CD4-positive, CD25-positive, alpha-beta regulatory T cell (primary cell): ENCODE results near the gene B3GNT9. TPM values are rescaled to one million over a fixed set of nuclear protein-coding genes. Genes with fewer than 3 reads are reported as not detected.
A peak's percentile ranks its signal among the peaks of the same experiment; 100 is the strongest.

Experiments used
- ATAC-seq, 2 donors: fragments of 150-1000 bp; cut with Tn5 transposase; one replicate each; pipeline ENCODE4 v1.10.0; 2021; ENCODE audit warnings: low read depth in 2 of 2, moderate number of reproducible peaks in 2 of 2, moderate library complexity in 1 of 2
- DNase-seq, 3 donors: peaks; one replicate each; pipeline versions ENCODE4 v3.0.0 to v3.0.0-alpha.2; 2012 to 2022; ENCODE audit warnings: mixed read lengths in 1 of 3
- H3K27ac ChIP-seq: one replicate; pipeline ENCODE4 v1.7.0; 2013; ENCODE audit warnings: mild to moderate bottlenecking, low read length; ENCODE audit not compliant: insufficient read depth, poor library complexity, severe bottlenecking
- H3K27me3 ChIP-seq: one replicate; pipeline ENCODE4 v1.7.0; 2013; ENCODE audit warnings: low read length; ENCODE audit not compliant: control insufficient read depth, insufficient read depth
- H3K36me3 ChIP-seq: one replicate; pipeline ENCODE4 v1.7.0; 2013; ENCODE audit warnings: mild to moderate bottlenecking, low read length, moderate library complexity; ENCODE audit not compliant: control insufficient read depth, insufficient read depth
- H3K4me1 ChIP-seq: 2 replicates; pipeline ENCODE4 v1.7.0; 2013; ENCODE audit warnings: mild to moderate bottlenecking, low read length; ENCODE audit not compliant: insufficient read depth, control insufficient read depth, poor library complexity, severe bottlenecking
- H3K4me3 ChIP-seq: one replicate; pipeline ENCODE4 v1.7.0; 2013; ENCODE audit warnings: low read depth, mild to moderate bottlenecking, low read length, moderate library complexity
- H3K9me3 ChIP-seq, 2 experiments: 1 replicate in 1 of 2; 2 replicates in 1 of 2; pipeline ENCODE4 v1.7.0; 2013; ENCODE audit warnings: low read length in 2 of 2, mild to moderate bottlenecking in 1 of 2, moderate library complexity in 1 of 2; ENCODE audit not compliant: control insufficient read depth in 2 of 2
- H3K27ac Mint-ChIP-seq, 3 donors: one replicate each; pipeline ENCODE4 v1.8.0; 2020 to 2022; ENCODE audit warnings: mild to moderate bottlenecking in 3 of 3, mixed read lengths in 3 of 3, moderate library complexity in 2 of 3
- H3K27me3 Mint-ChIP-seq: one replicate; pipeline ENCODE4 v1.8.0; 2022; ENCODE audit warnings: mild to moderate bottlenecking, mixed read lengths
- H3K36me3 Mint-ChIP-seq: one replicate; pipeline ENCODE4 v1.8.0; 2020; ENCODE audit warnings: mixed read lengths
- H3K4me1 Mint-ChIP-seq, 4 donors: one replicate each; pipeline ENCODE4 v1.8.0; 2020 to 2022; ENCODE audit warnings: mixed read lengths in 4 of 4, mild to moderate bottlenecking in 1 of 4
- H3K4me3 Mint-ChIP-seq, 4 donors: one replicate each; pipeline ENCODE4 v1.8.0; 2020 to 2022; ENCODE audit warnings: mild to moderate bottlenecking in 4 of 4, mixed read lengths in 4 of 4, moderate library complexity in 3 of 4
- H3K9me3 Mint-ChIP-seq, 7 donors: one replicate each; pipeline ENCODE4 v1.8.0; 2020 to 2022; ENCODE audit warnings: mixed read lengths in 7 of 7, mild to moderate bottlenecking in 3 of 7, moderate library complexity in 2 of 7
- polyA plus RNA-seq, 4 donors: library from polyadenylated mRNA; unstranded; fragments of 300-500 nt; fragmentation: Illumina TruSeq; gene quantifications; one replicate each; pipeline ENCODE4 v1.2.3, GENCODE V29; 2021
- total RNA-seq: library from RNA; stranded (reverse); gene quantifications from one replicate; pipeline ENCODE4 v1.2.3, GENCODE V29; 2022

The B3GNT9 gene
- total and polyA plus RNA-seq, 5 donors from 2014 or later: 0.44 to 3.4 (median 1.3) TPM

GRCh38 chr16:67104061-67104460 is 46.7 kb downstream of the B3GNT9 start:
- H3K27ac ChIP-seq: no peak overlapping the region
- H3K9me3 ChIP-seq: no peaks in the 10 kb centered on the region
- H3K27me3 ChIP-seq: no peaks in the 10 kb centered on the region
- H3K4me3 Mint-ChIP-seq: peak overlapping the region in 1 of 4 donors; percentile 62
- H3K36me3 Mint-ChIP-seq: peaks cover 3% of the 10 kb centered on the region
- DNase-seq (no peak), ATAC-seq (peak in 1 of 2 donors; percentile 37)
- peaks cover 2% of the 10 kb centered on the region for H3K4me1 ChIP-seq
- peaks cover 0 to 10% (median 3%) of the 10 kb centered on the region in 4 donors for H3K4me1 Mint-ChIP-seq
- H3K4me3 ChIP-seq: no peak overlapping the region
- H3K27me3 Mint-ChIP-seq: no peaks in the 10 kb centered on the region
- peaks cover 8% of the 10 kb centered on the region for H3K36me3 ChIP-seq
- no peak overlapping the region for H3K27ac Mint-ChIP-seq
- no peaks in the 10 kb centered on the region for H3K9me3 Mint-ChIP-seq

GRCh38 chr16:67101311-67102082 is 49.3 kb downstream of the B3GNT9 start:
- DNase-seq: no peak
- peaks cover 3% of the 10 kb centered on the region for H3K36me3 Mint-ChIP-seq
- no peaks in the 10 kb centered on the region for H3K27me3 Mint-ChIP-seq
- peaks cover 0 to 10% (median 3%) of the 10 kb centered on the region in 4 donors for H3K4me1 Mint-ChIP-seq
- Histone ChIP-seq H3K27ac (no peak overlapping the region), H3K36me3 (peaks cover 10% of the 10 kb centered on the region), H3K4me3 (no peak overlapping the region), H3K27me3 (no peaks in the 10 kb centered on the region), H3K4me1 (no peaks in the 10 kb centered on the region), H3K9me3 (no peaks in the 10 kb centered on the region)
- H3K4me3 Mint-ChIP-seq: peak overlapping the region in 1 of 4 donors; percentile 38
- no peak for ATAC-seq
- H3K27ac Mint-ChIP-seq: no peak overlapping the region
- no peaks in the 10 kb centered on the region for H3K9me3 Mint-ChIP-seq

- peaks cover 10% of the 10 kb centered on the region for H3K36me3 ChIP-seq
- Mint-ChIP-seq H3K4me1 (peaks cover 0 to 5% (median 2%) of the 10 kb centered on the region in 4 donors), H3K9me3 (no peaks in the 10 kb centered on the region), H3K36me3 (peaks cover 3% of the 10 kb centered on the region), H3K27ac (no peak overlapping the region), H3K4me3 (no peak overlapping the region), H3K27me3 (no peaks in the 10 kb centered on the region)
- H3K4me3 ChIP-seq: no peak overlapping the region
- no peak overlapping the region for H3K27ac ChIP-seq
- no peaks in the 10 kb centered on the region for H3K9me3 ChIP-seq
- H3K27me3 ChIP-seq: no peaks in the 10 kb centered on the region
- no peaks in the 10 kb centered on the region for H3K4me1 ChIP-seq
- no peak for ATAC-seq
- DNase-seq: peak in 2 of 3 donors; percentile 22 to 35
These were observed 50.1 kb downstream of the B3GNT9 start for GRCh38 chr16:67100569-67101310.

DNA sequence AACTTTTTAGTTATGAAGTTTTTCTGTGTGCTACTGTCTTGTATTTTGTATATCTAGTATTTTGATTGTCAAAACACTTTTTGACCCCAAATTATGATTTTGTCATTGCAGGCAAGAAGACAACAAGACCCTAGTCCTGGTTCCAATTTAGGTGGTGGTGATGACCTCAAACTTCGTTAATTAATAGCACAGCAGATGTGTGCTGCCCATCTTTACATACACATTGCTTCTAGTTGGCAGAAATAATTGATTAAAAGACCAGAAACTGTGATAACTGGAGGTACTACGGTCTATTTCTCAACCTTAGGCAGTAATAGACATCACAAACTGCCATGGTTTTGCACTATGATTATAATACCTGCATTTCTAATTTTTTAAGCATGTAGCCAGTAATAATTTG is 52.2 kb downstream of the B3GNT9 start:
- no peaks in the 10 kb centered on the region for H3K27me3 ChIP-seq
- H3K36me3 Mint-ChIP-seq: peaks cover 3% of the 10 kb centered on the region
- H3K4me3 Mint-ChIP-seq: no peak overlapping the region
- no peak overlapping the region for H3K27ac ChIP-seq
- H3K4me3 ChIP-seq: no peak overlapping the region
- H3K9me3 Mint-ChIP-seq: no peaks in the 10 kb centered on the region
- no peaks in the 10 kb centered on the region for H3K27me3 Mint-ChIP-seq
- peaks cover 0 to 13% (median 3%) of the 10 kb centered on the region in 4 donors for H3K4me1 Mint-ChIP-seq
- no peaks in the 10 kb centered on the region for H3K4me1 ChIP-seq
- H3K27ac Mint-ChIP-seq: no peak overlapping the region
- H3K36me3 ChIP-seq: peaks cover 10% of the 10 kb centered on the region
- H3K9me3 ChIP-seq: no peaks in the 10 kb centered on the region
- ATAC-seq (no peak), DNase-seq (no peak)

Other genes starting within 250 kb of the B3GNT9 start
- not detected for gene CDH16, start 232.1 kb downstream of the B3GNT9 start, total RNA-seq
- not detected for gene CDH16, start 232.1 kb downstream of the B3GNT9 start, polyA plus RNA-seq
- 0.35 TPM for gene RRAD, start 225.5 kb downstream of the B3GNT9 start, total RNA-seq
- not detected for gene RRAD, start 225.5 kb downstream of the B3GNT9 start, polyA plus RNA-seq
- 64.6 TPM for gene CIAO2B, start 216.6 kb downstream of the B3GNT9 start, total RNA-seq
- gene CIAO2B, start 216.6 kb downstream of the B3GNT9 start, polyA plus RNA-seq: 100 to 1,000 TPM; 126 to 161 (median 147) TPM
- 35.4 TPM for gene CES2, start 215.5 kb downstream of the B3GNT9 start, total RNA-seq
- gene CES2, start 215.5 kb downstream of the B3GNT9 start, polyA plus RNA-seq: 10 to 100 TPM; 19.3 to 22.5 (median 19.7) TPM
- 0.74 TPM for gene CES3, start 189.7 kb downstream of the B3GNT9 start, total RNA-seq
- gene CES3, start 189.7 kb downstream of the B3GNT9 start, polyA plus RNA-seq: under 1 TPM; 0.10 to 0.29 (median 0.26) TPM
- 11.9 TPM for gene CES4A, start 162.4 kb downstream of the B3GNT9 start, total RNA-seq
- 1 to 10 TPM; 1.6 to 3.0 (median 2.7) TPM for gene CES4A, start 162.4 kb downstream of the B3GNT9 start, polyA plus RNA-seq
- gene CBFB, start 121.8 kb downstream of the B3GNT9 start, total RNA-seq: 108 TPM
- gene CBFB, start 121.8 kb downstream of the B3GNT9 start, polyA plus RNA-seq: 100 to 1,000 TPM in 1 of 4 donors, 10 to 100 TPM in 3; 60.9 to 104 (median 77.2) TPM
- 19.2 TPM for gene PHAF1, start 41.1 kb downstream of the B3GNT9 start, total RNA-seq
- gene PHAF1, start 41.1 kb downstream of the B3GNT9 start, polyA plus RNA-seq: 10 to 100 TPM; 10.0 to 12.2 (median 11.4) TPM
- gene TRADD, start 8.9 kb upstream of the B3GNT9 start, total RNA-seq: 50.3 TPM
- gene TRADD, start 8.9 kb upstream of the B3GNT9 start, polyA plus RNA-seq: 10 to 100 TPM; 66.4 to 92.4 (median 88.1) TPM
- 16.6 TPM for gene FBXL8, start 9.0 kb upstream of the B3GNT9 start, total RNA-seq
- 1 to 10 TPM; 2.5 to 6.6 (median 4.0) TPM for gene FBXL8, start 9.0 kb upstream of the B3GNT9 start, polyA plus RNA-seq
- gene HSF4, start 13.7 kb upstream of the B3GNT9 start, total RNA-seq: 34.4 TPM
- gene HSF4, start 13.7 kb upstream of the B3GNT9 start, polyA plus RNA-seq: not detected
- 2.3 TPM for gene NOL3, start 19.5 kb upstream of the B3GNT9 start, total RNA-seq
- not detected for gene NOL3, start 19.5 kb upstream of the B3GNT9 start, polyA plus RNA-seq
- 19.6 TPM for gene MATCAP1, start 33.0 kb upstream of the B3GNT9 start, total RNA-seq
- under 1 TPM in 1 of 4 donors, not detected in 3; 0.80 TPM for gene MATCAP1, start 33.0 kb upstream of the B3GNT9 start, polyA plus RNA-seq
- 0.86 TPM for gene EXOC3L1, start 39.1 kb upstream of the B3GNT9 start, total RNA-seq
- gene EXOC3L1, start 39.1 kb upstream of the B3GNT9 start, polyA plus RNA-seq: under 1 TPM in 2 of 4 donors, not detected in 2; 0.25 to 0.35 TPM
- 63.7 TPM for gene E2F4, start 41.2 kb upstream of the B3GNT9 start, total RNA-seq
- 10 to 100 TPM; 46.8 to 54.9 (median 48.9) TPM for gene E2F4, start 41.2 kb upstream of the B3GNT9 start, polyA plus RNA-seq
- gene ELMO3, start 48.1 kb upstream of the B3GNT9 start, total RNA-seq: 2.2 TPM
- under 1 TPM in 1 of 4 donors, not detected in 3; 0.09 TPM for gene ELMO3, start 48.1 kb upstream of the B3GNT9 start, polyA plus RNA-seq
- 31.0 TPM for gene TMEM208, start 76.1 kb upstream of the B3GNT9 start, total RNA-seq
- 100 to 1,000 TPM in 2 of 4 donors, 10 to 100 TPM in 2; 91.8 to 141 (median 98.7) TPM for gene TMEM208, start 76.1 kb upstream of the B3GNT9 start, polyA plus RNA-seq
- 34.5 TPM for gene FHOD1, start 96.5 kb upstream of the B3GNT9 start, total RNA-seq
- gene FHOD1, start 96.5 kb upstream of the B3GNT9 start, polyA plus RNA-seq: 1 to 10 TPM; 1.9 to 4.5 (median 3.4) TPM
- 1.3 TPM for gene SLC9A5, start 98.0 kb upstream of the B3GNT9 start, total RNA-seq
- not detected for gene SLC9A5, start 98.0 kb upstream of the B3GNT9 start, polyA plus RNA-seq
- 10.0 TPM for gene PLEKHG4, start 128.5 kb upstream of the B3GNT9 start, total RNA-seq
- 1 to 10 TPM; 1.4 to 5.3 (median 2.8) TPM for gene PLEKHG4, start 128.5 kb upstream of the B3GNT9 start, polyA plus RNA-seq
- gene KCTD19, start 175.7 kb upstream of the B3GNT9 start, total RNA-seq: not detected
- gene KCTD19, start 175.7 kb upstream of the B3GNT9 start, polyA plus RNA-seq: not detected
- gene LRRC36, start 175.8 kb upstream of the B3GNT9 start, total RNA-seq: not detected
- not detected for gene LRRC36, start 175.8 kb upstream of the B3GNT9 start, polyA plus RNA-seq
- gene TPPP3, start 242.5 kb upstream of the B3GNT9 start, total RNA-seq: not detected
- gene TPPP3, start 242.5 kb upstream of the B3GNT9 start, polyA plus RNA-seq: not detected